ENCODE data around the gene HCRTR1. TPM values are rescaled to one million over a fixed set of nuclear protein-coding genes. Genes with fewer than 3 reads are reported as not detected.

HCRTR1 gene
- total RNA-seq, 1 donor from 2014 or later = 0.73 TPM

DNA sequence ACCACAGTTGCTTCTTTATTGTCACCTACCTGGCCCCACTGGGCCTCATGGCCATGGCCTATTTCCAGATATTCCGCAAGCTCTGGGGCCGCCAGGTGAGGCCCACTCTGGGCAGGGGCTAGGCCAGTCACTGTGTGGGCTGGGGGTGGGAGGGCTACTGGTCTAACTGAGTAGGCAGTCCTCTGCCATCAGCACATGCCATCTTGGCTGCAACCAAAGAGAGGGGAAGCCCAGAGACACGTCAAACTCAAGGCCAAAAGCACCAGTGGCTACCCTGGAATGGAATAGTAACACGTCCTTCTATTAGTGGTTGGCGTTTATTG, 4.0 kb downstream of the HCRTR1 start:
- TF ChIP-seq, protein P1, sequence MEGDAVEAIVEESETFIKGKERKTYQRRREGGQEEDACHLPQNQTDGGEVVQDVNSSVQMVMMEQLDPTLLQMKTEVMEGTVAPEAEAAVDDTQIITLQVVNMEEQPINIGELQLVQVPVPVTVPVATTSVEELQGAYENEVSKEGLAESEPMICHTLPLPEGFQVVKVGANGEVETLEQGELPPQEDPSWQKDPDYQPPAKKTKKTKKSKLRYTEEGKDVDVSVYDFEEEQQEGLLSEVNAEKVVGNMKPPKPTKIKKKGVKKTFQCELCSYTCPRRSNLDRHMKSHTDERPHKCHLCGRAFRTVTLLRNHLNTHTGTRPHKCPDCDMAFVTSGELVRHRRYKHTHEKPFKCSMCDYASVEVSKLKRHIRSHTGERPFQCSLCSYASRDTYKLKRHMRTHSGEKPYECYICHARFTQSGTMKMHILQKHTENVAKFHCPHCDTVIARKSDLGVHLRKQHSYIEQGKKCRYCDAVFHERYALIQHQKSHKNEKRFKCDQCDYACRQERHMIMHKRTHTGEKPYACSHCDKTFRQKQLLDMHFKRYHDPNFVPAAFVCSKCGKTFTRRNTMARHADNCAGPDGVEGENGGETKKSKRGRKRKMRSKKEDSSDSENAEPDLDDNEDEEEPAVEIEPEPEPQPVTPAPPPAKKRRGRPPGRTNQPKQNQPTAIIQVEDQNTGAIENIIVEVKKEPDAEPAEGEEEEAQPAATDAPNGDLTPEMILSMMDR (IDR thresholded peaks at IDR 0.05) = no peak
- Mint-ChIP-seq H3K27me3 (ENCODE audit: unreplicated experiment) (peaks cover 11% of the 10 kb centered on the region), H3K9me3 (ENCODE audit: unreplicated experiment) (no peaks in the 10 kb centered on the region), H3K36me3 (ENCODE audit: unreplicated experiment) (no peaks in the 10 kb centered on the region), H3K4me3 (ENCODE audit: unreplicated experiment) (no peak overlapping the region), H3K4me1 (ENCODE audit: unreplicated experiment) (peaks cover 5% of the 10 kb centered on the region), H3K27ac (ENCODE audit: unreplicated experiment) (no peak overlapping the region)
- no peak for DNase-seq (ENCODE audit: extremely low spot score, unreplicated experiment)

DNA sequence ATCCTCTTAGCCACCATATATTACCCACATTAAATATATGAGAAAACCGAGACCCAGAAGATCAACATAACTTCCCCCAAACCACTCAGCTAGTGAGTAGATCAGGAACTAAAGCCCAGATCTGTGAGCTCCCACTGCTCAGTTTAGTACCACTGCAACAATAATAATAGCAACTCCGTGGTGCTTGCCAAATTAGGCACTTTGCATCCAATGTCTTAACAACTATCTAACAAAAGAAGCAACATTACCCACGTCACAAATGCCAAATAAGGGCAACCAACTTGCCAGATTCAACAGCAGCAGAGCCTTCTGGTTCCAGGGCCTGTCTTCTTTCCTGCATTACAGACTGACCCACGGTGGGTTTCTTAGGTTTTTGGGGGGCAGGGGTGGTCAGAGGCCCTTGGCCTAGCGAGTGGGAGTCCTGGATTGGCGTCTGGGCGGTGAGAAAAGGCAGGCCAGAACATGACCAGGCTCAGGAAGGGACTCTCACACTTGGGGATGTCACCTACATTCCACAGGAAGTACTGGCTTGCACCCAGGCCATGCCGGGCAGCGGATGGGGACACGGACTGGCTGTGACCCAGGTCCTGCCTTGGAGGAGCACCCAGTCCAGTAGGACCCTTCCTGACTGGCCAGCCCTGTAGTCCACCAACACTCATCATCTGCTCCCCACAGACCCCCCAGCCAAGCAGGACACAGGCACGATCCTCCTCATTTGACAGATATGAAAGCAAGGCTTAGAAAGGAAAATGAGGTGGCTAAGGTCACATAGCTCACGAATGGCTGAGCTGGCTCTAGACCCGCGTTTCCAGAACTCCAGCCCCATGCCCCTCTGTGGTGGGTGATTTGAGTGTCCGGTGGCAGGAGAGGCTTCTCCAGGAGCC, 4.6 kb downstream of the HCRTR1 start:
- TF ChIP-seq, protein P1 (IDR thresholded peaks at IDR 0.05) = no peak
- H3K9me3 Mint-ChIP-seq (ENCODE audit: unreplicated experiment) = no peaks in the 10 kb centered on the region
- H3K27ac Mint-ChIP-seq (ENCODE audit: unreplicated experiment) = no peak overlapping the region
- peaks cover 5% of the 10 kb centered on the region for H3K27me3 Mint-ChIP-seq (ENCODE audit: unreplicated experiment)
- DNase-seq (ENCODE audit: extremely low spot score, unreplicated experiment) = no peak
- H3K4me1 Mint-ChIP-seq (ENCODE audit: unreplicated experiment) = peaks cover 9% of the 10 kb centered on the region
- H3K36me3 Mint-ChIP-seq (ENCODE audit: unreplicated experiment) = no peaks in the 10 kb centered on the region
- H3K4me3 Mint-ChIP-seq (ENCODE audit: unreplicated experiment) = no peak overlapping the region

DNA sequence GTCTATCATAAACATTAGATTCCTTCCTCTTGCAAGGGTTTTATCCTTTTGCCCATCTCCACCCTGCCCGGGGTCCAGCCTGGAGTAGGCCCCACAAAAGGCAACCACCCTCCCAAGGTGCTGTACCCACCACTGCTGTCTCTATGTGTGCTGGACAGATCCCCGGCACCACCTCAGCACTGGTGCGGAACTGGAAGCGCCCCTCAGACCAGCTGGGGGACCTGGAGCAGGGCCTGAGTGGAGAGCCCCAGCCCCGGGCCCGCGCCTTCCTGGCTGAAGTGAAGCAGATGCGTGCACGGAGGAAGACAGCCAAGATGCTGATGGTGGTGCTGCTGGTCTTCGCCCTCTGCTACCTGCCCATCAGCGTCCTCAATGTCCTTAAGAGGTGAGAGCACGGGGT, 5.9 kb downstream of the HCRTR1 start:
- Mint-ChIP-seq H3K9me3 (ENCODE audit: unreplicated experiment) (no peaks in the 10 kb centered on the region), H3K27me3 (ENCODE audit: unreplicated experiment) (peaks cover 2% of the 10 kb centered on the region), H3K4me1 (ENCODE audit: unreplicated experiment) (peaks cover 9% of the 10 kb centered on the region), H3K27ac (ENCODE audit: unreplicated experiment) (no peak overlapping the region), H3K4me3 (ENCODE audit: unreplicated experiment) (no peak overlapping the region), H3K36me3 (ENCODE audit: unreplicated experiment) (peaks cover 5% of the 10 kb centered on the region)
- TF ChIP-seq, protein P1 (IDR thresholded peaks at IDR 0.05) = no peak
- no peak for DNase-seq (ENCODE audit: extremely low spot score, unreplicated experiment)

DNA sequence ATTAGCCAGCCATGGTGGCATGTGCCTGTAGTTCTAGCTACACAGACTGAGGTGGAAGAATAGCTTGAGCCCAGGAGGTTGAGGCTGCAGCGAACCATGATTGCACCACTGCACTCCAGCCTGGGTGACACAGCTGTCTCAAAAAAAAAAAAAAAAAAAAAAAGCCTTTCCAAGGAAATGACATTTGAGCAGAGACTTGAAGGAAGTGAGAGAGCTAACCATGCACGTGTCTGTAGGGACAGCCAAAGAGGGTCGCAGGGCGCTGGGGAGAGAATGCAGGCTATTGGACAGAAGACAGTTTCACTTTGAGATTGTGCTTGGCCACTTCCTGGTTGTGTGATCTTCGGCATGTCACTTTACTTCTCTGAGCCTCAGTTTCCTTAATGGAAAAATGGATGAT, 6.8 kb downstream of the HCRTR1 start:
- Mint-ChIP-seq H3K36me3 (ENCODE audit: unreplicated experiment) (peaks cover 13% of the 10 kb centered on the region), H3K4me3 (ENCODE audit: unreplicated experiment) (no peak overlapping the region), H3K27ac (ENCODE audit: unreplicated experiment) (no peak overlapping the region), H3K4me1 (ENCODE audit: unreplicated experiment) (peaks cover 9% of the 10 kb centered on the region), H3K9me3 (ENCODE audit: unreplicated experiment) (no peaks in the 10 kb centered on the region), H3K27me3 (ENCODE audit: unreplicated experiment) (peaks cover 2% of the 10 kb centered on the region)
- TF ChIP-seq, protein P1 (IDR thresholded peaks at IDR 0.05) = no peak
- DNase-seq (ENCODE audit: extremely low spot score, unreplicated experiment) = no peak

DNA sequence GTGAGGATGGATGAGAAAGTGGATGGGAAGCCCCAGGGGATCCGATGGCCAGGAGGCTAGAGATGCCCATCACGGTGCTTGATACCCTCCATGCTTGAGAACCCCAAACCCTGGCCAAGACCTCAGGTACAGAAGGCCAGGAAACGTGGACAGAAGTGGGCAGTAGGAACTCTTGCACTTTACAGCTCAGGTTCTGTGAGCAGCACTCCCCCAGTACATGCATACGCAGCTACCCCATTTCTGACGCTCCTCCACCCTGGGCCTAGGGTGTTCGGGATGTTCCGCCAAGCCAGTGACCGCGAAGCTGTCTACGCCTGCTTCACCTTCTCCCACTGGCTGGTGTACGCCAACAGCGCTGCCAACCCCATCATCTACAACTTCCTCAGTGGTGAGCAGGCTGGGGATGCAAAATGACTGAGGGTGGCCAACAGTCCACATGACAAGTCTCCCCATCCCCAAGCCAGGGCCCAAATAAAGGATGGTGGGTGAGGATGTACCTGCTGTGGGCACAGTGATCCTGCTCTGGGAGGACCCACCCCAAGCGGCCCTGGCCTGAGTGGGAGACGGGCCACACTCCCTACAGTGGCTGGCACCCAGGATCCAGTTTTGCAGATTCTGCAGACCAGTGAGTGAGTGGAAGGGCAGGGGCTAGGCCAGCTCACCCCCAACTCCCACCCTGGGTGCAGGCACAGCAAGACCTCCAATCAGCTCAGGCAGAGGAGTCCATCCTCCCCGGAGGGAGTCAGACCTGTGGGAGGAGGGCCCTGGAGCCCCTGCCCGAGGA, 7.4 kb downstream of the HCRTR1 start:
- no peak for DNase-seq (ENCODE audit: extremely low spot score, unreplicated experiment)
- Mint-ChIP-seq H3K27ac (ENCODE audit: unreplicated experiment) (no peak overlapping the region), H3K27me3 (ENCODE audit: unreplicated experiment) (no peaks in the 10 kb centered on the region), H3K4me3 (ENCODE audit: unreplicated experiment) (no peak overlapping the region), H3K36me3 (ENCODE audit: unreplicated experiment) (peaks cover 17% of the 10 kb centered on the region), H3K9me3 (ENCODE audit: unreplicated experiment) (no peaks in the 10 kb centered on the region), H3K4me1 (ENCODE audit: unreplicated experiment) (peaks cover 9% of the 10 kb centered on the region)
- TF ChIP-seq, protein P1 (IDR thresholded peaks at IDR 0.05) = no peak
